Measurements from ENCODE around the gene PRIMPOL. TPM values are rescaled to one million over a fixed set of nuclear protein-coding genes. Genes with fewer than 3 reads are reported as not detected.
A peak's percentile ranks its signal among the peaks of the same experiment; 100 is the strongest.

PRIMPOL gene
- total and polyA plus RNA-seq, 9 of the 15 experiments (the other 6 are each of a cell fraction or from before 2014, with no cell fraction given) = 11.0 to 32.0 (median 16.1) TPM

DNA sequence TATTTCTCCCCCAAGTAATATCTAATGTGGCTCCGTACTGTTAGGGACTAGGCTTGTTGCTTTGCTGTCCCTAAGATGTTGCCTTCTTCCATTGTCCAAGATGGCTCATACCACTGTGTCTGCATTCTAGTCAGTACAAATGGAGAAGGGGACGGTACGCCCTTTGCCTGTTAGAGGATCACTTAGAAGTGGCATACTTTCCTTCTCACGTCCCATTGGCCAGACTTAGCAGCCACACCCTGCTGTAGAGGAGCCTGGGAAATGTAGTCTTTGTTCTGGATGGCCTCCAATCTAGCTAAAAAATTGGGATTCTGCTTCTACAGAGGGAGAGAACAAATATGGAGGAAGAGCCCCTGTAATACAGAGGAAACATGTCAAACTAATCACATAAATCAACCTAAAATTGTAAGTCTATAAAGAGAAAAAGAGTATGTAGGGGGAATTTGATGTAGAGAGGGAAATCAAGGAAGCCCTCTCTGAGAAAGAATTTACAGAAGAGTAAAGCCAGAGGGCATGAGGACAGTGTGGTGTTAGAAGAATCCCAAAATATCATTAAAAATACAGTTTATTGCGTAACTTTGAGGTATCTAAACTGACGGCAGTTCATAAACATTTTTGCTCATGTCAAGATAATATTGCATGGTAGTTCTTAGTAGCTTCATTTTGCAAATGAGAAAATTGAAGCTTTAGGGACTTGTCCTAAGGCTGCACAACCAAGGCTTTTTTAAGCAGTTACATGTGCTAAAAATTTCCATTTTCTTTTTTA lies 15.1 kb downstream of the PRIMPOL start (continued):
- TF ChIP-seq NFYB (IDR thresholded peaks at IDR 0.05; ENCODE audit: extremely low read depth, insufficient read length) = peak; percentile 47
- peak in 1 of 3 experiments; percentile 18 for TF ChIP-seq YY1 (IDR thresholded peaks at IDR 0.05; ENCODE audit: borderline replicate concordance in 1 of 3, control insufficient read depth in 1 of 3, extremely low read depth in 1 of 3, insufficient read depth in 3 of 3, insufficient read length in 1 of 3, insufficient replicate concordance in 2 of 3, low read depth in 1 of 3, low read length in 2 of 3)
- TF ChIP-seq CREB1 (IDR thresholded peaks at IDR 0.05) = no peak
- TF ChIP-seq CREB1 (CRISPR knock-in tag; IDR thresholded peaks at IDR 0.05) = peak; percentile 22; the same call in 1 of the 2 replicates
- no peak for TF ChIP-seq RBM15 (IDR thresholded peaks at IDR 0.05; ENCODE audit: insufficient read depth, low read length)
- no peak for TF ChIP-seq KLF6 (CRISPR knock-in tag; IDR thresholded peaks at IDR 0.05; ENCODE audit: borderline replicate concordance)
- TF ChIP-seq, protein P1, sequence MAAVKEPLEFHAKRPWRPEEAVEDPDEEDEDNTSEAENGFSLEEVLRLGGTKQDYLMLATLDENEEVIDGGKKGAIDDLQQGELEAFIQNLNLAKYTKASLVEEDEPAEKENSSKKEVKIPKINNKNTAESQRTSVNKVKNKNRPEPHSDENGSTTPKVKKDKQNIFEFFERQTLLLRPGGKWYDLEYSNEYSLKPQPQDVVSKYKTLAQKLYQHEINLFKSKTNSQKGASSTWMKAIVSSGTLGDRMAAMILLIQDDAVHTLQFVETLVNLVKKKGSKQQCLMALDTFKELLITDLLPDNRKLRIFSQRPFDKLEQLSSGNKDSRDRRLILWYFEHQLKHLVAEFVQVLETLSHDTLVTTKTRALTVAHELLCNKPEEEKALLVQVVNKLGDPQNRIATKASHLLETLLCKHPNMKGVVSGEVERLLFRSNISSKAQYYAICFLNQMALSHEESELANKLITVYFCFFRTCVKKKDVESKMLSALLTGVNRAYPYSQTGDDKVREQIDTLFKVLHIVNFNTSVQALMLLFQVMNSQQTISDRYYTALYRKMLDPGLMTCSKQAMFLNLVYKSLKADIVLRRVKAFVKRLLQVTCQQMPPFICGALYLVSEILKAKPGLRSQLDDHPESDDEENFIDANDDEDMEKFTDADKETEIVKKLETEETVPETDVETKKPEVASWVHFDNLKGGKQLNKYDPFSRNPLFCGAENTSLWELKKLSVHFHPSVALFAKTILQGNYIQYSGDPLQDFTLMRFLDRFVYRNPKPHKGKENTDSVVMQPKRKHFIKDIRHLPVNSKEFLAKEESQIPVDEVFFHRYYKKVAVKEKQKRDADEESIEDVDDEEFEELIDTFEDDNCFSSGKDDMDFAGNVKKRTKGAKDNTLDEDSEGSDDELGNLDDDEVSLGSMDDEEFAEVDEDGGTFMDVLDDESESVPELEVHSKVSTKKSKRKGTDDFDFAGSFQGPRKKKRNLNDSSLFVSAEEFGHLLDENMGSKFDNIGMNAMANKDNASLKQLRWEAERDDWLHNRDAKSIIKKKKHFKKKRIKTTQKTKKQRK (IDR thresholded peaks at IDR 0.05; ENCODE audit: borderline replicate concordance, low read depth, low read length) = no peak
- TF ChIP-seq, protein P2, sequence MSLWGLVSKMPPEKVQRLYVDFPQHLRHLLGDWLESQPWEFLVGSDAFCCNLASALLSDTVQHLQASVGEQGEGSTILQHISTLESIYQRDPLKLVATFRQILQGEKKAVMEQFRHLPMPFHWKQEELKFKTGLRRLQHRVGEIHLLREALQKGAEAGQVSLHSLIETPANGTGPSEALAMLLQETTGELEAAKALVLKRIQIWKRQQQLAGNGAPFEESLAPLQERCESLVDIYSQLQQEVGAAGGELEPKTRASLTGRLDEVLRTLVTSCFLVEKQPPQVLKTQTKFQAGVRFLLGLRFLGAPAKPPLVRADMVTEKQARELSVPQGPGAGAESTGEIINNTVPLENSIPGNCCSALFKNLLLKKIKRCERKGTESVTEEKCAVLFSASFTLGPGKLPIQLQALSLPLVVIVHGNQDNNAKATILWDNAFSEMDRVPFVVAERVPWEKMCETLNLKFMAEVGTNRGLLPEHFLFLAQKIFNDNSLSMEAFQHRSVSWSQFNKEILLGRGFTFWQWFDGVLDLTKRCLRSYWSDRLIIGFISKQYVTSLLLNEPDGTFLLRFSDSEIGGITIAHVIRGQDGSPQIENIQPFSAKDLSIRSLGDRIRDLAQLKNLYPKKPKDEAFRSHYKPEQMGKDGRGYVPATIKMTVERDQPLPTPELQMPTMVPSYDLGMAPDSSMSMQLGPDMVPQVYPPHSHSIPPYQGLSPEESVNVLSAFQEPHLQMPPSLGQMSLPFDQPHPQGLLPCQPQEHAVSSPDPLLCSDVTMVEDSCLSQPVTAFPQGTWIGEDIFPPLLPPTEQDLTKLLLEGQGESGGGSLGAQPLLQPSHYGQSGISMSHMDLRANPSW (CRISPR knock-in tag; IDR thresholded peaks at IDR 0.05) = no peak
- TF ChIP-seq SMAD4 (CRISPR knock-in tag; conservative IDR thresholded peaks at IDR 0.05) = no peak
- TF ChIP-seq TGIF2 (CRISPR knock-in tag; IDR thresholded peaks at IDR 0.05) = no peak
- TF ChIP-seq RFX7 (CRISPR knock-in tag; IDR thresholded peaks at IDR 0.05) = no peak

All from K562 (cell line).